GM19099 (cell line): Measurements from ENCODE around the gene IRX5.

Experiments used
- POLR2A ChIP-seq: IDR thresholded peaks from 3 replicates; pipeline ENCODE4 v1.6.1; 2011; ENCODE audit warnings: low read depth; ENCODE audit not compliant: insufficient read length; ENCODE audit errors: extremely low read depth

IRX5 gene

DNA sequence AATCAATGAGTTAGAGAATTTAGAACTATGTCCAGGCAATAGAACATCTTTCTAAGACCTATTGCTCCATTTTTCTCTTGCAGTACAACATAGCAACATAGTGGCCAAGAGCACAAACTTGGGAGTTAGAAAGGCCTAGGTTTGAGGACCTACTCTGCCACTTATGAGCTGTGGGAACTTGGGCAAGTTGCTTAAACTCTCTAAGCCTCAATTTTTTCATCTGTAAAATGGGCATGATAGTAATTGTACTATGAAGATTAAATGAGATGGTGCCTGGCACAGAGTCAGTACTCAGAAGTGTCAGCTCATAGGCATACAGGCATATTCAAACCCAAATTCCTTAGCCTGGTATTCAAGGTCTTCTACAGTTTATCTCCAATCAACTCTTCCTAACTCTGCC lies 25.1 kb downstream of the IRX5 start:
- no peak for TF ChIP-seq POLR2A

DNA sequence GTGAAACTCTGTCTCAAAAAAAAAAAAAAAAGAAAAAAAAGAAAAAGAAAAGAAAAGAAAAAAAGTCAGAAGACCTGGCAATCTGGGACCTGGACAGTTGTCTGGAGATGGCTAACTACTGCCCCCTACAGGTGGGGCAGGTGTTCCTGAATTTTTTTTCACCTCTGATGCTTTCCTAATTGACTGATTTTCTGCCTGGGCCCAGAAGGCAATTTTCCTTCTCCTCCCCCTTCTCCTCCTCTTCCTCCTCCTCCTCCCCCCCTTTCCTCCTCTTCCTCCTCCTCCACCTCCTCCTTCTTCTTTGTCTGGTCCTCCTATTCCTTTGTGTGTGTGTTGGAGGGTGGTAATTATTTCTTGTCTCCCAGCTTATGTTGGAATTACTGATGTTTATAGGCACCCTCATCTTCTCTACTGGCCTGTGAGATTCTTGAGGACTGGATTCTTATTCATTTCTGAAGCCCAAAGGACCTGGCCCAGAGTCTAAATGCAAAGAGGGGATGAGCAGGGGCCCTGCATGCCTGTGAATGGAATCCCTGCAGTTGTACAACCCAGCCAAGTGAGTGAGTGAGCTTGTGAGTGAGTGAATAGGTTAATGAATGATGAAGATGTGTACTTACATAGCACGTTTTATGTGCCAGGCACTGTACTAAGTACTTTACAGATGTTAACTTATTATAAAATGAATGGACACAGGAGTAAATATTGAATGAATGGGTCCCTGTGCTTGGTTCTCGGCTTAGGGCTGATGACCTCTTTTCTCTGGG lies 26.9 kb downstream of the IRX5 start:
- TF ChIP-seq POLR2A, result no peak

DNA sequence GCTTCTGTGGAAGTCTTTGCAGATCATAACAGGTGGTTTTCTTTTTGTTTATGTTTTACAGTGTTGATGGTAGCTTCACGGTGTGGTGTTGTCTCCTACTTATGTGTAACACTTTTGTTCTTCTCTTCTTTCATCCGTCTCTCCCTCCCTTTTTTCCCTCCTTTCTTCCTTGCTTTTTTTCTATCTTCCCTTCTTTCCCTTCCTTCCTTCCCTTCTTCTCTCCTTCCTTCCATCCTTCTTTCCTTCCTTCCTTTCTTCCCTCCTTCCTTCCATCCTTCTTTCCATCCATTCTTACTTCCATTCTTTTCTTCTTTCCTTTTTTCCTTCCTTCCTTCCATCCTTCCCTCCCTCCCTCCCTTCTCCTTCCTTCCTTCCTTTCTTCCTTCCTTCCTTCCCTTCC lies 31.4 kb downstream of the IRX5 start:
- no peak for TF ChIP-seq POLR2A

DNA sequence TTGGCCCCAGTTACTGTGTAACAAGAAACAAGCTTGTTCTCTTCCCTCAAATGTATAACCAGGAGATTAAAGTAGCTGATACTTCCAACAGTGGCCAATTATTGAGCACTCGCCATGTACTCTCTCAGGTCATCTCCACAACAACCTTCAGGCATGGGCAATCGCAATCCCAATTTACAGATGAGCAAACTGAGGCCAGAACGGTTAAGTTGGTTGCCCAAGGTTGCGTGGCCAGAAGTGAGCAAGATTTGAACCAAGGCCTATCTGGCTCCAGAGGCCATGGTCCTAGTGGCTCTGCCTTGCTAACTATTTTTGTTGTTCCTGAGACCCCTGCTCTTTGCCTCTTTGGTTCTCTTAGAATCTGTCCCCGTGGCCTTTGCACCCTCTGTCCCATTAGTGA lies 33.6 kb downstream of the IRX5 start:
- no peak for TF ChIP-seq POLR2A

DNA sequence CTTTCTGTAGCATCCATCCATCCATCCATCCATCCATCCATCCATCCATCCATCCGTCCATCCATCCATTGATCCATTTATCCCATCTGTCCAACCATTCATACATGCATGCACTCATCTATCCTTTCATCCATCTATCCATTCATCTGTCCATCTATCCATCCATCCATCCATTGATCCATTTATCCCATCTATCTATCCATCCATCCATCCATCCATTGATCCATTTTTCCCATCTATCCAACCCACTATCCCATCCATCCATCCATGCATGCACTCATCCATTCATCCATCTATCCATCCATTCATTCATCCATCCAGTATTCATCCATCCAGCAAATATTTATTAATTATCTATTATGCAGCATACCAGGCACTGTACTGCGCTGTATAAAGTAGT lies 34.8 kb downstream of the IRX5 start:
- no peak for TF ChIP-seq POLR2A

DNA sequence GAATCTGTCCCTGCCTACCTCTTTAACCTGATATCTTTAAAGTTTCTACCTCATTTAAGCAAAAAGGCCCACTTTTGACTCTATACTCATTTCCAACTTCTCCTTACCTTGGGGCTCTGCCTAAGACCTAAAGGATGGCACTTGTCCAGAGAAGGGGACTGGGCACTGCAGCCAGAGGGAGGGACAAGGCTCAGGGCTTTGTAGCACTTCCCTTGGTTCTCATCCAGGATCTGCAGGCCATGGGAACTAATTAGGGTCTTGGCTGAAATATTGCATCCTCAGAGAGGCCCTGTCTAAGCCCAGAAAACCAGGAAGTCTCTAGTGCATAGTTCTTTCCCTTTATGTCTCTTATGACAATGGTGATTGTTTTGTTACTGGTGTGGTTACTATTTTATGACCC lies 37.3 kb downstream of the IRX5 start:
- no peak for TF ChIP-seq POLR2A

DNA sequence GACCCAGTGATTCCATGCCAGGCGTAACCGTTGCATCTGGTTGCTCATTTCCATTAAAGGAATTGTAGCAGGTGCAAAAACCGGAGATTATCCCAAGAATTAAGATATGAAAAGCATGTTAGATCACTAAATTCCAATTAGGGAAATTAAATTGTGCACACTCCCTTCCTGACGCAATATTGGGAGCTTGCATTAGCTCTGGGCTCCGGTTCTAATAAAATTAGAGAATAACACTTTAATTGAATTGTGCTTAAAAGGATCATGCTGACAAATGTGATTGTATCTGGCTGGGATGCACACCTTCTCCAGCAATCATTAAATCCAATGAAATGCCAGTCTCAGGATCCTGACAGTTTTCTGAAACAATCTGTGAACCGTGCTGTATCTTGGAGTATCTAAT lies 38.1 kb downstream of the IRX5 start:
- no peak for TF ChIP-seq POLR2A

DNA sequence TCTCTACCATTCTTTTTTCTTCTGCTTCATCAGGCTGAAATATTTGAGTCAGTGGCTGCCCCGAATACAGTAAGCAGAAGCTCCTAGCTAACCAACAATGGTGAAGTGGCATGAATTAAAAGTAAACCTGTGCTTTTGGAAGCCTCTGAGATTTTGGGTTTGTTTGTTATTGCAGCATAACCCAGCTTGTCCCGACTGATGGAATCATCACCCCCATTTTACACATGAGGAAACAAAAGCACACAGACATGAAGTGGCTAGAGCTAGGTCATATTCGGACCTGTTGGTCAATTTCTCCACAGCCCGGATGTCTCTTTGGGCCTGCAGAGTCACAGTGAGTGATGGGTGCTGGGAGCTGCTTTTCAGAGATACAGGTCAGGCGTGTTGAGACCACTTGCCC lies 39.4 kb downstream of the IRX5 start:
- no peak for TF ChIP-seq POLR2A

DNA sequence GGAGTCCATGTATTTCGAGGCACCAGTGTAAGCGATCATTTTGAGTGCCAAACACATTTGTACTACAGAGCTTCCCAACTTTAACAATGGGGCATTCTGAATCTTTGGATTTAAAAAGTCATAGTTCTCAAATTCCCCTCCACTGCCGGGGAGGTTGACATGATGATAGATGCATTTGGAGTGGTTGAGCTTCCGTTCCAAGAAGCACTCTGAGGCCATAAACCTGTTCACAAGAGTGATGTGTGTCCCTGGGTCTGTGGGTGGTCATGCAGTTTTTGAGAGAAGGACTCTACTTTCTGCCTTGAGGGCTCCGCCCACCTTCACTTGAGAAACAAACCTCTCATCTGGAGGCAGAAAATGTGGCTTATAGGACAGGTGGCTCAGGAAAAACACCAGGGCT lies 43.7 kb downstream of the IRX5 start:
- no peak for TF ChIP-seq POLR2A

DNA sequence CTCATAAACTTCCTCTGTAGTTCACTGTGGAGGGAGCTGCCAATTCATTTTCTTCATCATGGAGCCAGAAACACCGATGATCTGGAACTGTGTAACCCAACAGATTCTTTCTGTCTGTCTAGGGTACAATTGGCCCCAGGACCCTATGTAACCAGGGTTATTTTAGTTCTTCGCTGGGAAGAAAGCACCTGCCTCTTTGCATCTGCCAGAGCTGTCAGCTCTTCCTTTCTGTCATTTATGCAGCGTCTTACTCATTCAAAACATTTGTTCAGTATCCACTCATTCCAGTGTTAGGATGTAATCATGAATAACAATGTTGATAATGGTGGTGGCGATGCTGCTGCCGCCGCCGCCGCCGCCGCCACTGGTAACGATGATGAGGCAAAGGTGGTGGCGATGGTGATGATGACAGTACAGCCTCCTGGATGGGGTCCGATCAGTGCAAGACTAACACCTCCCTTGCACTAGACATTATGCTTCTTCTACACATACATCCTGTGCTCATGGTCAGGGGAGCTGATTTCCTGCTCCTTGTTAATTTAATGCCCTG lies 46.1 kb downstream of the IRX5 start:
- no peak for TF ChIP-seq POLR2A

DNA sequence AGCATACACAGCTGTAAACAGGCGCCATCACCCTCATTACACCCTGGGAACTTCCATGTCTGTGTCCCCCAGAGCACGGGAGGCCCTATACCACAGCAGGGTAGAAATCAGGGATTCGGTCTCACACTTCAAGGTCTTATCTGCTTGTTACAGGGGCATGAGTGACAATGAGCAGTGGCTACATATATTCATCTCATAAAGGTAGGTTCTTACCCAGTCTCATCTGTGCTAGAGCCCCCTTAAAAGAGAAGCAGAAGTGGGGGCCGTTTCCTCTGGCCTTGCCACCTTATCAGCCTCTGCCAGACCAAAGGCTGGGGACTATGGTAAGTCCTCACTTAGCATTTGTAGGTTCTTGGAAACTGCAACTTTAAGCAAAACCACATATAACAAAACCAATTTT lies 46.5 kb downstream of the IRX5 start:
- no peak for TF ChIP-seq POLR2A

DNA sequence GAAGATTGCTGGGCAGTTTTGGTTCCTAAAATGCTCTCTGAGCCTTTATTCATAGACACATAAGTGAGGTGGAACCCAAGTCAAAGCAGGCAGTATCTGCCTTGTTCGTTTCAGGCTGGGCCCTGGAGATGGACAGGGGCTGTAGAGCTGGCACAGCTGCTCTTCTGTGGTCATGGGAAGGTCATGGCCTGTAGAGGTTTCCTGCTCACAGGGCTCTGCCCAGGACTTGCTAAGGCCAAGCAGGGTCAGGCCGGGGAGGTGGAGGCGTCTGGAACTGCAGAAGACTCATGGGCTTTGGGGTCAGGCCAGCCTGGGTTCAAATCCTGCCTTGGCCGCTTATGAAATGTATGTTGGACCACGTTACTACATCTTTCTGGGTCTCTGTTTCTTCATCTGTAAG lies 50.2 kb downstream of the IRX5 start:
- TF ChIP-seq POLR2A, result no peak
